ENCODE measurements around the gene GNAL. TPM values are rescaled to one million over a fixed set of nuclear protein-coding genes. Genes with fewer than 3 reads are reported as not detected.

The GNAL gene
- total RNA-seq, 4 donors from 2014 or later, result 13.5 to 24.6 (median 19.9) TPM

DNA sequence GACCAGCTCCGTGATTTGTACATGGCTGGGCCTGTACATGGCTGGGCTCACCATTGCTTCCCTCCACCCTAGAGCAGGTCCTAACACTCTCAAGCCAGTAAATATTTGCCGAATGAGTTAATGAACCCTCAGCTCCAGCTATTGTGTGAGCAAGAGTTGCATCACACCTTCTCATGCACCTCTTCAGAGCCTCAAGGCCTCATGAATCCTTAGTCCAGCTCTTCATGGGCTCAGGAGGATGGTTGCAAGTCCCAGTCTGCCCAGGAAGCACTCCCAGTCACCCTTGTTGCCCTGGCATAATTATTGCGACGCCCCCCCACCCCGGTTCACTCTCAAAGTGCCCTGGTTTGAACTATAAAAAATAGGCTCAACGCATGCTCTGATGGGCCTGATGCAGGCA is 30.1 kb upstream of the GNAL start:
- WGBS, 2 donors (ENCODE audit: low coverage in 1 of 2), result 83 to 86% methylated on average over 1 to 2 of the region's 6 CpGs
- Histone ChIP-seq H3K27ac (no peak overlapping the region), H3K4me1 (peaks cover 0 to 7% (median 0%) of the 10 kb centered on the region in 3 donors), H3K4me3 (no peak overlapping the region), H3K36me3 (no peaks in the 10 kb centered on the region), H3K27me3 (peaks cover 66% of the 10 kb centered on the region), H3K9me3 (no peaks in the 10 kb centered on the region)
- TF ChIP-seq POLR2AphosphoS5 (IDR thresholded peaks at IDR 0.05) (no peak), POLR2A (IDR thresholded peaks at IDR 0.05) (no peak), EP300 (IDR thresholded peaks at IDR 0.05) (no peak)
- TF ChIP-seq, protein P1, sequence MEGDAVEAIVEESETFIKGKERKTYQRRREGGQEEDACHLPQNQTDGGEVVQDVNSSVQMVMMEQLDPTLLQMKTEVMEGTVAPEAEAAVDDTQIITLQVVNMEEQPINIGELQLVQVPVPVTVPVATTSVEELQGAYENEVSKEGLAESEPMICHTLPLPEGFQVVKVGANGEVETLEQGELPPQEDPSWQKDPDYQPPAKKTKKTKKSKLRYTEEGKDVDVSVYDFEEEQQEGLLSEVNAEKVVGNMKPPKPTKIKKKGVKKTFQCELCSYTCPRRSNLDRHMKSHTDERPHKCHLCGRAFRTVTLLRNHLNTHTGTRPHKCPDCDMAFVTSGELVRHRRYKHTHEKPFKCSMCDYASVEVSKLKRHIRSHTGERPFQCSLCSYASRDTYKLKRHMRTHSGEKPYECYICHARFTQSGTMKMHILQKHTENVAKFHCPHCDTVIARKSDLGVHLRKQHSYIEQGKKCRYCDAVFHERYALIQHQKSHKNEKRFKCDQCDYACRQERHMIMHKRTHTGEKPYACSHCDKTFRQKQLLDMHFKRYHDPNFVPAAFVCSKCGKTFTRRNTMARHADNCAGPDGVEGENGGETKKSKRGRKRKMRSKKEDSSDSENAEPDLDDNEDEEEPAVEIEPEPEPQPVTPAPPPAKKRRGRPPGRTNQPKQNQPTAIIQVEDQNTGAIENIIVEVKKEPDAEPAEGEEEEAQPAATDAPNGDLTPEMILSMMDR (IDR thresholded peaks at IDR 0.05), result no peak
- no peak for ATAC-seq

DNA sequence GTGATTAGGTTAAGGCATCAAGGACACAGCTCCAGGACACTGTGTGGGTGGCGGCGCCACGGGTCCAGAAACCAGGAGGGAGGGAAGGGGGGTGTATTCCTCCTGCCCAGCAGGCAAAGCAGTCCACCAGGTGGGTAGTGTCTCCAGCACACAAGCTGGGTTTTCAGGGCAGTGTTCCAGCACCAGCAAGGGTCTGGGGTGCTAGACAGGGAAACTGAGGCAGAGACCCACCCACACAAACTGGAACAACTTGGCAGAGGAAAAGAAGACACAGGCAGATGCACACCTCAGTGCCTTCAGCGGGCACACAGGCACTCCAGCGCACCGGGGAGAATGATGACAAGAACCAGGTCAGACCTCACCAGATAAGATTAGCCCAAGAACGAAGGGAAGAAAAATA is 28.4 kb upstream of the GNAL start:
- no peak for ATAC-seq
- Histone ChIP-seq H3K27ac (no peak overlapping the region), H3K4me1 (no peaks in the 10 kb centered on the region), H3K36me3 (no peaks in the 10 kb centered on the region), H3K27me3 (peaks cover 53% of the 10 kb centered on the region), H3K9me3 (no peaks in the 10 kb centered on the region), H3K4me3 (no peak overlapping the region)
- 83% methylated on average over 5 of the region's 7 CpGs; no CpG with 5 or more reads in 1 of the 2 donors for WGBS, 2 donors (ENCODE audit: low coverage in 1 of 2)
- TF ChIP-seq, protein P1 (IDR thresholded peaks at IDR 0.05), result no peak
- TF ChIP-seq EP300 (IDR thresholded peaks at IDR 0.05), result no peak
- no peak for TF ChIP-seq POLR2AphosphoS5 (IDR thresholded peaks at IDR 0.05)
- no peak for TF ChIP-seq POLR2A (IDR thresholded peaks at IDR 0.05)

DNA sequence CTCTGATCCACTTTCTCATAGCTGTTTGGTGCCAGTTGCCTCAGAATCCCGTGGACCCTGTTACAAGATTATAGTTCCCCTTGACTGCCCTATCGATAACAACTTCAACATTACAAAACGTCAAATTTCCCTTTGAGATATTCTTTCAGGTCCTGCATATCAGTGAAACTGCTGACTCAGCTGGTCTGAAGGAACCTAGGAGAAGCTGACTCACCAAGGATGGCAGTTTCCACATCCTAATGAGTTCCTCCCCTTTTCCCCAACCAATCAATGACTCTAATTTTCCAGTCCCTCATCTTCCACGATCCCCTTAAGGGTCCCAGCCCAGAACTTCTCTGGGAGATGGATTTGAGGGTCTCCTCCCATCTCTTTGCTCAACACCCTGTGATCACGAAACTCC is 27.6 kb upstream of the GNAL start:
- Histone ChIP-seq H3K27ac (no peak overlapping the region), H3K36me3 (no peaks in the 10 kb centered on the region), H3K4me3 (no peak overlapping the region), H3K27me3 (peaks cover 53% of the 10 kb centered on the region), H3K4me1 (no peaks in the 10 kb centered on the region), H3K9me3 (no peaks in the 10 kb centered on the region)
- 59 to 75% methylated on average over 4 to 5 of the region's 5 CpGs for WGBS, 2 donors (ENCODE audit: low coverage in 1 of 2)
- TF ChIP-seq POLR2AphosphoS5 (IDR thresholded peaks at IDR 0.05) (no peak), EP300 (IDR thresholded peaks at IDR 0.05) (no peak), POLR2A (IDR thresholded peaks at IDR 0.05) (no peak)
- TF ChIP-seq, protein P1 (IDR thresholded peaks at IDR 0.05), result no peak
- ATAC-seq, result no peak

DNA sequence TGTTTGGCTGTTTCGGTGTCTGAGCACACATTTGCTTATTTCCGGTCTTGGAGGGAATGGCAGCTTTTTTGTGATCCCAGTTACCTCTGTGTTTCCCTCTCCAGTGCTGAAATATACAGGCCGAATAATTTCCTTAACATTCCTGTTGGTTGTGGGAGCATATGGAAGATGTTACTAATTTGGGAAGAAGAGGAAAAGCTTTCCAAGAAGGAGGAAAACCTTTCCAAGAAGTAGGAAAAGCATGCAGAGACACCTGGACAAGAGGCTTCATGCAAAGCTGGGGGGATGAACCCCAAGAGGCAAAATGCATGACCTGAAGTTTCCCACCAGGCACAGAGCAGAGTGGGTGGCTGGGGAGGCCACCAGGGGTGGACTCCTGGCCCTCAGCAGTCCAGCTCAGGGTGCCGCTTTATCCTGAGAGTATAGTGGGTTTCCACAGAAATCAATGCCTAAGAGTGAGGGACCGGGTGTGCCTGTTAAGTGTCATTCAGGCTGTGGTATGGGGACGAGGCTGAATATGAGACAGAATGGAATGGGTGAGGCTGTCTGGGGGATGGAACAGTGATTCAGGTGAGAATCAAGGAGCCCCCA is 25.5 kb upstream of the GNAL start:
- Histone ChIP-seq H3K4me3 (no peak overlapping the region), H3K9me3 (no peaks in the 10 kb centered on the region), H3K27me3 (peaks cover 38% of the 10 kb centered on the region), H3K27ac (no peak overlapping the region), H3K4me1 (no peaks in the 10 kb centered on the region), H3K36me3 (no peaks in the 10 kb centered on the region)
- WGBS, 2 donors (ENCODE audit: low coverage in 1 of 2), result 64 to 79% methylated on average over 2 to 3 of the region's 6 CpGs
- TF ChIP-seq, protein P1 (IDR thresholded peaks at IDR 0.05), result no peak
- TF ChIP-seq POLR2A (IDR thresholded peaks at IDR 0.05), result no peak
- TF ChIP-seq EP300 (IDR thresholded peaks at IDR 0.05), result no peak
- no peak for TF ChIP-seq POLR2AphosphoS5 (IDR thresholded peaks at IDR 0.05)
- no peak for ATAC-seq

DNA sequence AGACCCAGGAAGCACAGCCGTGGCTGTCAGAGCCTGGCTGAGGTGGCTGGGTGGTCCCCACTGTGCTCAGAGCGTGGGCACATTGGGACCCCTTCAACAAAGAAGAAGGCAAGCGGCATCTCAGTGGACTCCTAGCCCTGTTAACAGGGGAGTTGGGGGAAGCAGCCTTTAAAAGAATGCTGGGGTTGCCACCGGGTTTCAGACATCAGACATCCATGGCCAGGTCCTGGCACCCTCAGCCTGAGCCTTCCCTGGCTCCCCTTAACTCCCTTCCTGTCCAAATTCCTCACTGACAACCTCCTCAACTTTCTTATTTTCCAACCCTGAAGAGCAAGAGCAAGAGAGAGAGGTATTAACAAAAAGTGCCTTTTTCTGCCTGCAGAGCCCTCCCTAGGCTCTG is 24.8 kb upstream of the GNAL start:
- Histone ChIP-seq H3K36me3 (no peaks in the 10 kb centered on the region), H3K9me3 (no peaks in the 10 kb centered on the region), H3K4me1 (no peaks in the 10 kb centered on the region), H3K27ac (no peak overlapping the region), H3K4me3 (no peak overlapping the region), H3K27me3 (peaks cover 33% of the 10 kb centered on the region)
- no peak for ATAC-seq
- 90% methylated on average over 2 to 3 of the region's 4 CpGs for WGBS, 2 donors (ENCODE audit: low coverage in 1 of 2)
- TF ChIP-seq POLR2AphosphoS5 (IDR thresholded peaks at IDR 0.05) (no peak), POLR2A (IDR thresholded peaks at IDR 0.05) (no peak), EP300 (IDR thresholded peaks at IDR 0.05) (no peak)
- TF ChIP-seq, protein P1 (IDR thresholded peaks at IDR 0.05), result no peak
